GM12872 (cell line): ENCODE results near the gene C4BPA.

ENCODE experiments used
- CTCF ChIP-seq: IDR thresholded peaks from 3 replicates; pipeline ENCODE4 v1.5.1; 2011; ENCODE audit warnings: low read depth, mild to moderate bottlenecking, low read length, moderate library complexity; ENCODE audit not compliant: insufficient read depth

Gene C4BPA

GRCh38 chr1:207191776-207192175, 87.7 kb downstream of the C4BPA start:
- no peak for TF ChIP-seq CTCF

GRCh38 chr1:207194197-207194596, 90.2 kb downstream of the C4BPA start:
- TF ChIP-seq CTCF = no peak
